ENCODE results near the gene VAMP4. TPM values are rescaled to one million over a fixed set of nuclear protein-coding genes. Genes with fewer than 3 reads are reported as not detected.

Gene VAMP4
- total RNA-seq, 1 experiment from 2014 or later: 4.2 TPM

DNA sequence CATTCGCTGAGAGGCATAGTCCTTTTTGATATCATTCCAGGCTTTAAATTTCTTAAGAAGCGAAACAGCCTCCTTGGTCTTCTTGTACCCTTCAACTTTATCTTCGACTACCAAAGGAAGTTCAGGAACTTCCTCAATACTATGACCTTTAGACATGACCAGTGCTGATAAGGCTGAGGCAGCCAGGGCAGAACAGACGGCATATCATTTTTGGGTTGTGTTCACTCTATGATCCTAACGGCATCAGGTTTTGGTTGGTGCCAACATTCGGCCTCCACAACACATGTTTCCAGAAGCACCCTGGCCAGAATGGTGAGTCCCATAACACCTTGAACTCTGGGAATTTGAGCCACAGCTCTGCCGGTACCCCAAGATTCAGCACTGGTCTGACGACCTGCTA lies 58.0 kb downstream of the VAMP4 start:
- Histone ChIP-seq H2BK20ac (ENCODE audit: low read depth, low read length, poor library complexity, severe bottlenecking) (no peak overlapping the region), H3K23me2 (ENCODE audit: insufficient read length, low read depth, low read length, poor library complexity, severe bottlenecking) (no peaks in the 10 kb centered on the region), H3K9ac (ENCODE audit: extremely low read depth, insufficient read length, low read length) (no peak overlapping the region), H2BK12ac (ENCODE audit: insufficient read length, low read depth, low read length) (no peak overlapping the region), H3T11ph (ENCODE audit: low read length) (no peak overlapping the region), H3K27ac (ENCODE audit: insufficient read length, low read depth, low read length) (no peak overlapping the region), H2BK15ac (ENCODE audit: low read depth, low read length) (no peak overlapping the region), H3K14ac (ENCODE audit: insufficient read depth, low read length) (no peak overlapping the region), H3K27me3 (ENCODE audit: insufficient read depth, low read length) (no peaks in the 10 kb centered on the region), H2AFZ (ENCODE audit: low read length) (no peak overlapping the region), H3K4ac (ENCODE audit: low read depth, low read length) (no peak overlapping the region), H2BK5ac (ENCODE audit: insufficient read length, low read length) (no peak overlapping the region), H3K4me2 (ENCODE audit: insufficient read depth, insufficient read length, low read length) (no peak overlapping the region), H2BK120ac (ENCODE audit: low read depth, low read length, poor library complexity, severe bottlenecking) (no peak overlapping the region), H3K56ac (ENCODE audit: insufficient read length, low read depth, low read length) (no peak overlapping the region), H4K91ac (ENCODE audit: insufficient read length, low read depth, low read length) (no peak overlapping the region), H3K79me2 (ENCODE audit: insufficient read depth, low read length) (no peaks in the 10 kb centered on the region), H3K18ac (ENCODE audit: insufficient read length, low read depth, low read length) (no peak overlapping the region), H3K23ac (ENCODE audit: insufficient read length, low read depth, low read length) (no peak overlapping the region), H3K9me3 (ENCODE audit: control insufficient read depth, low read depth, low read length) (no peaks in the 10 kb centered on the region), H4K20me1 (ENCODE audit: control insufficient read depth, insufficient read depth, insufficient read length) (no peaks in the 10 kb centered on the region), H4K8ac (replicated peaks; ENCODE audit: insufficient read length, low read depth, low read length) (no peak overlapping the region), H3K79me1 (ENCODE audit: insufficient read depth, low read depth, low read length, poor library complexity, severe bottlenecking) (no peaks in the 10 kb centered on the region), H4K5ac (ENCODE audit: insufficient read length, low read depth, low read length) (no peak overlapping the region), H2AK5ac (ENCODE audit: insufficient read length, low read length) (no peak overlapping the region), H3K4me1 (ENCODE audit: insufficient read depth, low read length) (no peaks in the 10 kb centered on the region)
- no peak for TF ChIP-seq CTCF (conservative IDR thresholded peaks at IDR 0.05)
- Mint-ChIP-seq H3K27me3 (ENCODE audit: low read depth) (no peaks in the 10 kb centered on the region), H3K27ac (no peak overlapping the region), H3K4me3 (no peak overlapping the region), H3K4me1 (no peaks in the 10 kb centered on the region), H3K36me3 (ENCODE audit: insufficient read depth in 1 of 3, low read depth in 3 of 3) (no peaks in the 10 kb centered on the region), H3K9me3 (no peaks in the 10 kb centered on the region)
- WGBS (ENCODE audit: extremely low coverage, insufficient read length, low lambda C conversion rate): no CpG with 5 or more reads among the region's 8 CpGs
- DNase-seq: no peak
